ENCODE measurements around the gene HSPB9. TPM values are rescaled to one million over a fixed set of nuclear protein-coding genes. Genes with fewer than 3 reads are reported as not detected.

The HSPB9 gene
- total RNA-seq, 1 donor from 2014 or later, result not detected

GRCh38 chr17:42079541-42079940 is 43.1 kb upstream of the HSPB9 start:
- Histone ChIP-seq H4K20me1 (ENCODE audit: insufficient read depth, low read length) (no peaks in the 10 kb centered on the region), H3K9ac (ENCODE audit: low read length) (no peak overlapping the region), H3K4me3 (ENCODE audit: insufficient read depth, low read depth, low read length) (no peak overlapping the region), H3K9me3 (ENCODE audit: insufficient read depth, low read depth, low read length) (no peaks in the 10 kb centered on the region), H2AFZ (ENCODE audit: low read depth, low read length) (no peak overlapping the region), H3K27ac (ENCODE audit: low read depth, low read length) (no peak overlapping the region), H3K27me3 (ENCODE audit: insufficient read depth, low read length) (peaks cover 4% of the 10 kb centered on the region), H3K4me2 (ENCODE audit: low read length) (no peak overlapping the region), H3K36me3 (ENCODE audit: insufficient read depth, low read length) (no peaks in the 10 kb centered on the region), H3K4me1 (ENCODE audit: insufficient read depth, low read length) (no peaks in the 10 kb centered on the region), H3K79me2 (ENCODE audit: insufficient read depth, low read length) (no peaks in the 10 kb centered on the region)
- H3K9me3 Mint-ChIP-seq (ENCODE audit: unreplicated experiment), result no peaks in the 10 kb centered on the region
- H3K4me1 Mint-ChIP-seq (ENCODE audit: low read depth, unreplicated experiment), result no peaks in the 10 kb centered on the region
- H3K36me3 Mint-ChIP-seq (ENCODE audit: low read depth, unreplicated experiment), result no peaks in the 10 kb centered on the region
- H3K27ac Mint-ChIP-seq (ENCODE audit: unreplicated experiment), result no peak overlapping the region
- H3K4me3 Mint-ChIP-seq (ENCODE audit: unreplicated experiment), result no peak overlapping the region
- no peak for FAIRE-seq
- H3K27me3 Mint-ChIP-seq (ENCODE audit: low read depth, unreplicated experiment), result peaks cover 26% of the 10 kb centered on the region
- TF ChIP-seq EZH2 (IDR thresholded peaks at IDR 0.05; ENCODE audit: insufficient read depth, low read length) (no peak), CTCF (IDR thresholded peaks at IDR 0.05; ENCODE audit: insufficient read depth, low read depth, low read length) (no peak)
- no peak for DNase-seq (ENCODE audit: low read depth)

- Histone ChIP-seq H3K27me3 (ENCODE audit: insufficient read depth, low read length) (peaks cover 4% of the 10 kb centered on the region), H3K27ac (ENCODE audit: low read depth, low read length) (no peak overlapping the region), H2AFZ (ENCODE audit: low read depth, low read length) (no peak overlapping the region), H3K36me3 (ENCODE audit: insufficient read depth, low read length) (no peaks in the 10 kb centered on the region), H3K4me2 (ENCODE audit: low read length) (no peak overlapping the region), H4K20me1 (ENCODE audit: insufficient read depth, low read length) (no peaks in the 10 kb centered on the region), H3K79me2 (ENCODE audit: insufficient read depth, low read length) (no peaks in the 10 kb centered on the region), H3K9me3 (ENCODE audit: insufficient read depth, low read depth, low read length) (no peaks in the 10 kb centered on the region), H3K4me3 (ENCODE audit: insufficient read depth, low read depth, low read length) (no peak overlapping the region), H3K9ac (ENCODE audit: low read length) (no peak overlapping the region), H3K4me1 (ENCODE audit: insufficient read depth, low read length) (no peaks in the 10 kb centered on the region)
- no peak for FAIRE-seq
- no peak overlapping the region for H3K4me3 Mint-ChIP-seq (ENCODE audit: unreplicated experiment)
- no peaks in the 10 kb centered on the region for H3K4me1 Mint-ChIP-seq (ENCODE audit: low read depth, unreplicated experiment)
- H3K27ac Mint-ChIP-seq (ENCODE audit: unreplicated experiment), result no peak overlapping the region
- H3K27me3 Mint-ChIP-seq (ENCODE audit: low read depth, unreplicated experiment), result peaks cover 19% of the 10 kb centered on the region
- H3K9me3 Mint-ChIP-seq (ENCODE audit: unreplicated experiment), result no peaks in the 10 kb centered on the region
- DNase-seq (ENCODE audit: low read depth), result no peak
- no peaks in the 10 kb centered on the region for H3K36me3 Mint-ChIP-seq (ENCODE audit: low read depth, unreplicated experiment)
- TF ChIP-seq CTCF (IDR thresholded peaks at IDR 0.05; ENCODE audit: insufficient read depth, low read depth, low read length) (no peak), EZH2 (IDR thresholded peaks at IDR 0.05; ENCODE audit: insufficient read depth, low read length) (no peak)
Observed at GRCh38 chr17:42081516-42082129, 41.0 kb upstream of the HSPB9 start.

GRCh38 chr17:42087042-42087701 is 35.4 kb upstream of the HSPB9 start:
- no peak overlapping the region for H3K4me2 ChIP-seq (ENCODE audit: low read length)
- FAIRE-seq (no peak), DNase-seq (ENCODE audit: low read depth) (no peak)
- H2AFZ ChIP-seq (ENCODE audit: low read depth, low read length), result no peak overlapping the region
- H3K4me3 ChIP-seq (ENCODE audit: insufficient read depth, low read depth, low read length), result no peak overlapping the region
- H3K36me3 ChIP-seq (ENCODE audit: insufficient read depth, low read length), result no peaks in the 10 kb centered on the region
- H3K9ac ChIP-seq (ENCODE audit: low read length), result no peak overlapping the region
- TF ChIP-seq EZH2 (IDR thresholded peaks at IDR 0.05; ENCODE audit: insufficient read depth, low read length), result no peak
- no peak for TF ChIP-seq CTCF (IDR thresholded peaks at IDR 0.05; ENCODE audit: insufficient read depth, low read depth, low read length)
- Mint-ChIP-seq H3K9me3 (ENCODE audit: unreplicated experiment) (no peaks in the 10 kb centered on the region), H3K4me1 (ENCODE audit: low read depth, unreplicated experiment) (no peaks in the 10 kb centered on the region), H3K27ac (ENCODE audit: unreplicated experiment) (no peak overlapping the region), H3K4me3 (ENCODE audit: unreplicated experiment) (no peak overlapping the region), H3K36me3 (ENCODE audit: low read depth, unreplicated experiment) (no peaks in the 10 kb centered on the region), H3K27me3 (ENCODE audit: low read depth, unreplicated experiment) (peaks cover 18% of the 10 kb centered on the region)
- H3K27me3 ChIP-seq (ENCODE audit: insufficient read depth, low read length), result peaks cover 9% of the 10 kb centered on the region
- no peaks in the 10 kb centered on the region for H3K4me1 ChIP-seq (ENCODE audit: insufficient read depth, low read length)
- H3K9me3 ChIP-seq (ENCODE audit: insufficient read depth, low read depth, low read length), result no peaks in the 10 kb centered on the region
- no peaks in the 10 kb centered on the region for H3K79me2 ChIP-seq (ENCODE audit: insufficient read depth, low read length)
- H3K27ac ChIP-seq (ENCODE audit: low read depth, low read length), result no peak overlapping the region
- H4K20me1 ChIP-seq (ENCODE audit: insufficient read depth, low read length), result no peaks in the 10 kb centered on the region
